ENCODE measurements around the gene INVS.
A peak's percentile ranks its signal among the peaks of the same experiment; 100 is the strongest.
"Not testable (repeated sequence)": the region's sequence is repeated elsewhere in the genome, so short reads cannot be mapped to it uniquely, and the experiment has no call there.

The INVS gene

DNA sequence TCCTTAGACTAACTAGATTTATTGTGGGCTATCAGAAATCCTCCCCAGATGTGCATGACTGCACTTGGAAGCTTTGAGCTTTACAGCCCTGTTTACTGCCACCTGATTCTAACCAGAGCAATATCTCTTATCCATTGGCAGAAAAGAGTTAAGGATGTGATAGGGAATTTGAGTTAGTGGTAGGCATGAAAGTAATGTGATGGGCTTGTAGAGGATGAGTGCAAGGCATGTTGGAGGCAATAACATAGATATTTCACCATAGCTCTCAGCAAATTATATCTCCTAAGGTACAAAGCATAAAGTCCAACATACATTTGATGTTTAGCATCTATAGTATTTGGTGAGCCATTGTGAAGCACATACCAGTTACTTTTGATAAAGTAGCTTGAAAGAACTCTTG is 103.8 kb downstream of the INVS start:
- no peak for DNase-seq (ENCODE audit: low spot score)

DNA sequence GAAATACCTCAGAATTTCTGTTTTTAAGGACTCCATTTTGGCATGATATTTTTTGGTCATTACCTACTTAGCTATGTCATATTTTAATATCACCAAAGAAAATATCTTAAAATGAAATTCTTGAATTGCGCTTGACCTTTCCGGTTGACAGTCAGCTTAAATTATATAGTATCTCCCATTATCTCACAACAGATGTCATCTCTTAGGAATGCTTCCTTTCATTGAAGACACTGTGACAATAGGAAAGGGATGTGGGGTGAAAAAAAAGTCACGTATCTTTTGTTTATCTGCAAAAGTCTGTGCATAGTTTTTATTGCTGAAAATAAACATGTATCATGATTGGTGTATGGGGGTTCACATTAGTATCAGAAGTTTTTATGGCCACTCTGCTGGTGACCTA is 105.8 kb downstream of the INVS start:
- no peak for DNase-seq (ENCODE audit: low spot score)

- DNase-seq (ENCODE audit: low spot score), result no peak
These were observed 107.9 kb downstream of the INVS start for GRCh38 chr9:100206899-100207298.

- no peak for DNase-seq (ENCODE audit: low spot score)
These were observed 109.6 kb downstream of the INVS start for GRCh38 chr9:100208673-100209072.

GRCh38 chr9:100211476-100211875 is 112.4 kb downstream of the INVS start:
- DNase-seq (ENCODE audit: low spot score), result no peak

DNA sequence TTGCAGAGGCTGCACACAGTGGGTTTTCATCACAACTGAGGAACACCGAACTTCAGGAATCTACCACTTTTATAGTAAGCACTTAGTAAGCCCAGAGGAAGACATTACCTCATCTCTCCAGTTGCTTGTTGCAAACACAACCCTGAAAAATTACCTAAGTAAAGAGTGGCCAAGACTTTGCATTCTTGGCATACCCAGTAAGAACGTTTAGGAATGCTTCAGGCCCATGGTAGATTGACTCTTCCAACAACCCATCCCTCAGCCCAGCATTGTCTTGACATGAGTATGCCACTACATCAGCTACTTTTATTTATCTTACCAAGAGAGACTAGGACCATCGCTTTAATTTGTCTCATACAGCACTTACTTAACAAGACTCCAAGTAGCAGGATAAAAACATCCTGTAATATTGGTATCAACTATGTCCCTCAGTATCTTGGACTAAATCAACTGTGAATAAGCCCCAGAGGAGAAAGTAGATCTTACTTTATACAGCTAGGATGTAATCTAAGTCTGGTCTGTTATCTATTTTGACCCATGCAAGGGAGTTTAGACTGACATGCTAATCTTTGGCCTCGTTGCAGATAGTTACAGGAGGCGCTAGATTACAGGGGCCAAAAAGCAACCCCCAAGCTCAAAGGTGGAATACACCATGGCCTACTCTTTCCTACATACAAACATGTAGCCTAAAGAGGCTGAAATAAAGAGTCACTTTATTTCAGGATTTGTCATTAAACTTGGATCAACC is 114.9 kb downstream of the INVS start:
- no peak for DNase-seq (ENCODE audit: low spot score)

DNA sequence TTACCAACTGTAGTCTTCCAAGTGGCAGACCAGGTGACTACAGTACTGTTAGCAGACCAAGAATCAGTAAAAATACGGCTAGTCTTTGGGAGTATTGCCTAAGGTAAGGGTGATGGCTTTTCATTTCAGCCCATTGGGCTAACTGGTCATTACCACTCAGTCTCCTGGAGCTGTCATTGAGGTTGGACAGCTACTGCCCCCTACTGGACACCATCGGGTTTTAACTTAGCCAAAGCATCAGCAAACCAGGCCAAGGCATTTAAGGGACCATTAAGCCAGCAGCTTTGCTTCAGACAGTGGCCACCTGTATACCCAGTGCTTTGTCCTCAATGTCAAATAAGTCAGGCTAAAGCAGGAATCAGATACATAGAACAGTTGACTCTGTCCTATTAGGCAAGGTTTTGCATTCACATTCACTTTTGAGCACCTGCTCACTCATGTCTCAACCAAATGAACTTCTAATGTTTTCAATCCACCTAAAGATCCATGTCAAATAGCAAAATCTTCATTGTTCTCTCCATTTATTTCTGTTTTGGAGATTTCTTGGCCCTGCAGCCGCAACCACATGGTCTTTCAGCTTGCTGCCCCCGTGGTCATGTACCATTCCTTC is 117.2 kb downstream of the INVS start:
- peak; percentile 68 for DNase-seq (ENCODE audit: low spot score)

- no peak for DNase-seq (ENCODE audit: low spot score)
These were observed 118.5 kb downstream of the INVS start for GRCh38 chr9:100217536-100217935.

- DNase-seq (ENCODE audit: low spot score), result no peak
These were observed 120.3 kb downstream of the INVS start for GRCh38 chr9:100219347-100219746.

- no peak for DNase-seq (ENCODE audit: low spot score)
These were observed 121.9 kb downstream of the INVS start for GRCh38 chr9:100220936-100221335.

DNA sequence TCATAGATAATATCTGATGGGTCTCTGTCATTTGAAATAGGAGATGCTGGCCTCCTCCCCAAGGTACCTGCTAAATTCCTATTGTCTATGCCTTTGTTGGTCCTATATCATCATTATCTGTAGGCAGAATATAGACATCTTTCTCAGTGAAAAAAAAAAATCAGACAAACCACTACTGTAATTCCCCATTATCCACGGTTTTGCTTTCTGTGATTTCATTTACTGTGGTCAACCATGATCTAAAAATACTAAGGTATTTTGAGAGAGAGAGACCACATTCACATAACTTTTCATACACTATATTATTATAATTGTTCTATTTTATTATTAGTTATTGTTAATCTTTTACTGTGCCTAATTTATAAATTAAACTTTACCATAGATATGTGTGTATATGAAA is 122.5 kb downstream of the INVS start:
- DNase-seq (ENCODE audit: low spot score), result no peak

DNA sequence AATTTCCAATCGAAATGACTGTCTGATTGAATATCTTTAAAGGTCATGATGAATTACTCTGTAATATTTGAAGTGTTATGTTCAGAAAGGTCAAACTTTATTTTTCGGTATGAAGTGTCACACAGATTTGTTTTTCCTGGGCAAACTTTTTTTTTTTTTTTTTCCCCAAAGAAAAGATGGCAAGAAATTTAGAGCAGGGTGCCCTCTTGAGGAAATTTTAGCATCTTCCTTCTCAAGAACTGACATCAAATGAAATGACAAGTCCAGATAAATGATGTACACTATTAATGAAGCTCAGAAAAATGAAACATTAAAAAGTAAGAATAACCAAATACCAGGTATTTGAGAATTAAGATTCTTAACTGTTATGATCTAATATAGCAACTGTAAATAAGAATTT is 123.6 kb downstream of the INVS start:
- DNase-seq (ENCODE audit: low spot score), result no peak

DNA sequence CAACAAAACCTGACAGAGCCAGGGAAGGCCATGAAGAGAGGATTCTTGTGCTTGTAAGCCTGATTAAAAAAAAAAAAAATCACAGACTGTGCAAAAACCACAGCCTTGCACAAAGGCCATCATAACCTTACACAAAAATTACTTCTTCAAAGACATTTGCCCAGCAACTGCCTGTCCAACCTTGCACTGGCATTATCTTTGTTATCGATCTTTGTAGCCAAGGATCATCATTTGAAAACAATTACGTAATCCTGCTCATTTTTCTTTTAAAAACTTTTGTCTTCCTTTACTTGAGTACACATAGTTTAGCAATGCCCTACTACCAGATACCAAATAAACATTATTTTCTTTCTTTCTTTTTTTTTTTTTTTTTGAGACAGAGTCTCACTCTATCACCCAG is 128.6 kb downstream of the INVS start:
- DNase-seq (ENCODE audit: low spot score), result no peak

GRCh38 chr9:100228352-100228869 is 129.4 kb downstream of the INVS start:
- DNase-seq (ENCODE audit: low spot score), result no peak

DNA sequence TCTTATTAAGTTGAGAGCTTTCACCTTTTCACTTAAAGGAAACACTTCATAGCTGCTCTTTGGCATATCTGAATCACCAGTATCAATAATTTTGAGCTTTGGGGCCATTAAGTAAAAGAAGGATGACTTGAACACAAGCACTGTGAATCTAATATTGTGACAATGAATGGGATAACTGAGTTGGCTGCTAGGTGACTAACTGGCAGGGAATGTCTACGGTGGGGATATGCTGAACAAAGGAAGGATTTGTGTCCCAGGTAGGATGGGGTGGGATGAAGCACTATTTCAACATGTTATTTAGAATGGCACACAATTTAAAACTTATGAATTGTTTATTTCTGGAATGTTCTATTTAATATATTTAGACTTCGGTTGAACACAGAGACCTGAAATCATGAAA is 130.1 kb downstream of the INVS start:
- no peak for DNase-seq (ENCODE audit: low spot score)

DNA sequence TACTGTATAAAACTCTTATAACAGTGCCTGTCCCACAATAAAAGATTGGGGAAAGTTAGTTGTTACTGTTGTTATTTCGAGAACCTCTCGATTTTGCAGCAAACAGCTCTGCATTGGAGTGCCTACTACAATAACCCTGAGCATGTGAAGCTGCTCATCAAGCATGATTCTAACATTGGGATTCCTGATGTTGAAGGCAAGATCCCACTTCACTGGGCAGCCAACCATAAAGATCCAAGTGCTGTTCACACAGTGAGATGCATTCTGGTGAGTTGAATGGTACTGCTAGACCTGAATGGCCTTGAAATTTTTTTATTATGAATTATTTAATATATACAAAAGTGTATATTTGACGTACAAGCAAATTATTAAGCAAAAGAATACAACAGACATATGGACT is 130.5 kb downstream of the INVS start:
- DNase-seq (ENCODE audit: low spot score), result no peak

- not testable (repeated sequence) for DNase-seq (ENCODE audit: low spot score)
These were observed 137.9 kb downstream of the INVS start for GRCh38 chr9:100236986-100237385.

DNA sequence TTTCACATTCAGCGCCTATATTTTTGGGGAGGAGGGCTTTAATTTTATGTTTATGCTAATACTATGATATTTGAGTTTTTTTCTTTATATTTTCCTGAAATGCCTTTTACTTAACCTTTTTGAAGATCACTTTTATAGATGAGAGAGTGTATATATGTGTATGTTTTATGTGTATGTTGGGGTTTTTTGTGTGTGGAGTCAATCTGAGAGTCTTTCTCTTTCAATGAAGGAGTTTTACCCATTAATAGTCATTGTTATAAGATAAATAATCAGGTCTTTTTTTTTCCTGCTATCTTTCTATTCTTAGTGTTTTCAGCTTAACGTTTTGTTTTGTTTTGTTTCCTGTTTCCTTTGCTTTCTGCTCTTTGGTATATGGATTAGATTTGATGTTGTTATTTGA is 141.5 kb downstream of the INVS start:
- no peak for DNase-seq (ENCODE audit: low spot score)

- DNase-seq (ENCODE audit: low spot score), result no peak
These were observed 168.2 kb downstream of the INVS start for GRCh38 chr9:100267211-100267610.

GRCh38 chr9:100268271-100268670 is 169.2 kb downstream of the INVS start:
- no peak for DNase-seq (ENCODE audit: low spot score)

GRCh38 chr9:100269656-100270055 is 170.6 kb downstream of the INVS start:
- no peak for DNase-seq (ENCODE audit: low spot score)

DNA sequence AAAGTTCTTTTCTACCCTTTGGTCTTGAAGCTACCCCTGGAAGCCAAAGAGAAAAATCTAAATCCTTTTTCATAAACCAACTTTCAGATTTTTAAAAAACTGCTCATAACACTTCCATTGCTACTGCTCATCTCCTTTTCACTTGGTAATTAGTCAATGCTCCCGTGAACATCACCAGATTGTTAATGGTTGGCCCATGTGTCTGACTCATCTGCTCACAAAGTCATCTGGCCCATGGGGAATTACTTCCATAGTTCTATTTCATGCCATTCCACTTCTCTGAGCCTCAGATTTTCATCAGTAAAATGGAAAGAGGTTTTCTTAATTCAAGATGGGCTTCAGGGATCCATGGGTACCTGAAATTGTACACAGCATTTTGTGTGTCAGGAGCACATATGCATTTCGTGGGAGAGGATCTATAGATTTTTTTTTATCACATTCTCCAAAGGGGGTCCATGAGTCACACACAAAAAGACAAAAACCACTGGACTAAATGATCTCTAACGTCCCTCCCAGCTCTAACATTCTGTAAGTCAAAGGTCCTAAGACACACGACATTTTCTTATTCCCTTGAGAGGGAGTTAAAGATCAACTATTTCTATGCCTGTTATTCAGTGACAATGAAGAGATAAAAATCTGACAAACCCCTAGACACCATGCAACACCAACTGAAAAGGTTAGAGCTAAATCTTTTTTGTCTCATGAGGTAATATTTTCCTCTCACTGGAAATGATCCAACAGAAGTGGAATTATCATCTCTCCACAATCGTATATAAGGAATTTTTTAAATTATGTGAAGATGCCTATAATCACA is 178.3 kb downstream of the INVS start:
- DNase-seq (ENCODE audit: low spot score), result no peak

- DNase-seq (ENCODE audit: low spot score), result no peak
These were observed 182.0 kb downstream of the INVS start for GRCh38 chr9:100281066-100281465.

Measured in iPS-NIHi11 (cell line).